ENCODE measurements around the gene TRIP13.

DNA sequence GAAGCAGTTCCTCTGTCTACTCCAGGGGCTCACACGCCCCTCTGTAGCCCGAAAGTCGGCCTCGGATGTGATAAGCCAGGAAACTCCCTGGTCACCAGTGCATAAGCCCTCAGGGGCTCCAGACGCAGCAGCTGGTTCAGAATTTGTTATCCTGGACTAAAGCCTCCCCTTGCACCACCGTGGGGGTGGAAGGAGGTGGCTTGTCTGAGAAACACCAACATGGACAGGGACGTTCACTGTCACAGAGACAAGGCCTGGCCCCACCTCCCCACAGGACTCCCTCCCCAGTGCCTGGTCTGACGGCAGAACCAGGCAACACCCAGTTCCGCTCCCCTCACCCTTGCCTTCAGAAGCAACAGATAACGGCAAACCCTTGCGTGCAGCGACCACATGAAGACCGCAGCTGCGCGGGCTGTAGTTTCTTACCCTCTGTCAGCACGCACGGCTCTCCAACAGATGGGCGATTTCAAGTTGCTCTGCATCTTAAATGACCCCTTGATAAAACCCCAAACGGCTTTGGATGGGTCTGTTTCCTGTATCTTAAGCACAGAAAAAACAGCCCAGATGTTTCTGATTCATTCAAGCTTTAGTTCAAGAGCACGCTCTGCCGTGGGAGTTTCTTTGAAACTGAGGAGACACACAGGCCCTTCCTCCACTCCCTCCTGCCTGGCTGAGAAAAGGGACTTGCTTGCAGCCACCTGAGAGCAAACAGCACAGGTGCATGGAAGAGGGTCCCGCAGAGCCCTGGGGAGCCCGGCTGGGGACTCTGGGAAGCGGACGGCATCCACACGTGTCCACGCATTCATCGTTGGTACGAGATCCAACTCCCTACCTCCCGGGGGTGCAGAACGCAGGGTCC, 71.2 kb downstream of the TRIP13 start:
- no peak for TF ChIP-seq POLR2AphosphoS5 (IDR thresholded peaks at IDR 0.05; ENCODE audit: low read depth, low read length)
- TF ChIP-seq TAF1 (IDR thresholded peaks at IDR 0.05; ENCODE audit: borderline replicate concordance, insufficient read depth, low read length) = no peak
- TF ChIP-seq SIN3A (IDR thresholded peaks at IDR 0.05; ENCODE audit: borderline replicate concordance, insufficient read depth, low read length) = no peak
- TF ChIP-seq, protein P1, sequence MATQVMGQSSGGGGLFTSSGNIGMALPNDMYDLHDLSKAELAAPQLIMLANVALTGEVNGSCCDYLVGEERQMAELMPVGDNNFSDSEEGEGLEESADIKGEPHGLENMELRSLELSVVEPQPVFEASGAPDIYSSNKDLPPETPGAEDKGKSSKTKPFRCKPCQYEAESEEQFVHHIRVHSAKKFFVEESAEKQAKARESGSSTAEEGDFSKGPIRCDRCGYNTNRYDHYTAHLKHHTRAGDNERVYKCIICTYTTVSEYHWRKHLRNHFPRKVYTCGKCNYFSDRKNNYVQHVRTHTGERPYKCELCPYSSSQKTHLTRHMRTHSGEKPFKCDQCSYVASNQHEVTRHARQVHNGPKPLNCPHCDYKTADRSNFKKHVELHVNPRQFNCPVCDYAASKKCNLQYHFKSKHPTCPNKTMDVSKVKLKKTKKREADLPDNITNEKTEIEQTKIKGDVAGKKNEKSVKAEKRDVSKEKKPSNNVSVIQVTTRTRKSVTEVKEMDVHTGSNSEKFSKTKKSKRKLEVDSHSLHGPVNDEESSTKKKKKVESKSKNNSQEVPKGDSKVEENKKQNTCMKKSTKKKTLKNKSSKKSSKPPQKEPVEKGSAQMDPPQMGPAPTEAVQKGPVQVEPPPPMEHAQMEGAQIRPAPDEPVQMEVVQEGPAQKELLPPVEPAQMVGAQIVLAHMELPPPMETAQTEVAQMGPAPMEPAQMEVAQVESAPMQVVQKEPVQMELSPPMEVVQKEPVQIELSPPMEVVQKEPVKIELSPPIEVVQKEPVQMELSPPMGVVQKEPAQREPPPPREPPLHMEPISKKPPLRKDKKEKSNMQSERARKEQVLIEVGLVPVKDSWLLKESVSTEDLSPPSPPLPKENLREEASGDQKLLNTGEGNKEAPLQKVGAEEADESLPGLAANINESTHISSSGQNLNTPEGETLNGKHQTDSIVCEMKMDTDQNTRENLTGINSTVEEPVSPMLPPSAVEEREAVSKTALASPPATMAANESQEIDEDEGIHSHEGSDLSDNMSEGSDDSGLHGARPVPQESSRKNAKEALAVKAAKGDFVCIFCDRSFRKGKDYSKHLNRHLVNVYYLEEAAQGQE (IDR thresholded peaks at IDR 0.05; ENCODE audit: insufficient read depth in 1 of 2, low read depth in 2 of 2, low read length in 2 of 2) = no peak

Measured in PFSK-1 (cell line).